A673 (cell line): ENCODE data around the gene TFAP2E. TPM values are rescaled to one million over a fixed set of nuclear protein-coding genes. Genes with fewer than 3 reads are reported as not detected.
A peak's percentile ranks its signal among the peaks of the same experiment; 100 is the strongest.

ENCODE experiments used
- BruUV-seq: library from RNA; stranded (reverse); fragments of 400-500 nt; replicated peaks from 2 replicates; lab custom pipeline; 2021; lab: Mats Ljungman, UMichigan
- CTCF ChIA-PET: fragments of 300-600 bp; sonication (Branson Sonifier 250); formaldehyde crosslinking; loops from one replicate; lab custom pipeline; 2022; ENCODE audit warnings: antibody characterized with exemption; lab: Charles Lee
- POLR2A ChIA-PET: fragments of 300-600 bp; sonication (Branson Sonifier 250); formaldehyde crosslinking; loops from one replicate; lab custom pipeline; 2022; ENCODE audit warnings: antibody characterized with exemption; ENCODE audit not compliant: low non-redundant PET; lab: Charles Lee
- DNase-seq: peaks from one replicate; pipeline ENCODE4 v3.0.0-alpha.2; 2015; ENCODE audit warnings: low spot score
- H3K27ac ChIP-seq: fragments of 200-600 bp; sonication (generic); 2 replicates; pipeline ENCODE4 v1.5.1; 2016; ENCODE audit warnings: mixed run types, low read depth, mild to moderate bottlenecking, mixed read lengths, antibody characterized with exemption, low read length; ENCODE audit not compliant: poor library complexity, severe bottlenecking
- H3K27me3 ChIP-seq: fragments of 200-600 bp; sonication (generic); replicated peaks from 2 replicates; pipeline ENCODE4 v1.6.1; 2017; ENCODE audit warnings: mixed run types, low read depth, mild to moderate bottlenecking, mixed read lengths, antibody characterized with exemption, low read length; ENCODE audit not compliant: insufficient read depth, poor library complexity
- H3K36me3 ChIP-seq: fragments of 200-600 bp; sonication (generic); 2 replicates; pipeline ENCODE4 v1.6.1; 2016; ENCODE audit warnings: mixed run types, mild to moderate bottlenecking, mixed read lengths, antibody characterized with exemption, low read length; ENCODE audit not compliant: insufficient read depth, poor library complexity, severe bottlenecking
- H3K4me1 ChIP-seq: fragments of 200-600 bp; sonication (generic); 2 replicates; pipeline ENCODE4 v1.6.1; 2017; ENCODE audit warnings: mixed run types, mild to moderate bottlenecking, mixed read lengths, antibody characterized with exemption, low read length; ENCODE audit not compliant: insufficient read depth, poor library complexity, severe bottlenecking
- H3K4me3 ChIP-seq: fragments of 200-600 bp; sonication (generic); 2 replicates; pipeline ENCODE4 v1.5.1; 2016; ENCODE audit warnings: low read depth, mixed run types, mild to moderate bottlenecking, mixed read lengths, low read length; ENCODE audit not compliant: poor library complexity, severe bottlenecking
- H3K9me3 ChIP-seq: fragments of 200-600 bp; sonication (generic); 2 replicates; pipeline ENCODE4 v1.6.1; 2016; ENCODE audit warnings: mixed run types, low read depth, mild to moderate bottlenecking, mixed read lengths, antibody characterized with exemption, low read length; ENCODE audit not compliant: poor library complexity, severe bottlenecking
- CTCF ChIP-seq: fragments of 300-800, 200-600 bp; sonication (generic); conservative IDR thresholded peaks from 2 replicates; pipeline ENCODE4 v1.5.1; 2017; ENCODE audit warnings: low read depth, mild to moderate bottlenecking, antibody characterized with exemption, low read length, moderate library complexity, mixed read lengths
- EZH2 ChIP-seq: fragments of 200-600 bp; sonication (generic); IDR thresholded peaks from 2 replicates; pipeline ENCODE4 v1.6.1; 2017; ENCODE audit warnings: borderline replicate concordance, low read depth, mild to moderate bottlenecking, mixed read lengths, antibody characterized with exemption, low read length; ENCODE audit not compliant: poor library complexity, severe bottlenecking
- intact Hi-C: fragments of 100-400 bp; cut with micrococcal nuclease; formaldehyde crosslinking; loops from one replicate; pipeline ENCODE4 v1.10.0; 2022; ENCODE audit not compliant: unreplicated experiment
- total RNA-seq: library from RNA; stranded (reverse); gene quantifications from 2 replicates; pipeline ENCODE4 v1.2.3, GENCODE V29; 2021

Gene TFAP2E
- total RNA-seq, 1 experiment from 2014 or later: 0.52 TPM

DNA sequence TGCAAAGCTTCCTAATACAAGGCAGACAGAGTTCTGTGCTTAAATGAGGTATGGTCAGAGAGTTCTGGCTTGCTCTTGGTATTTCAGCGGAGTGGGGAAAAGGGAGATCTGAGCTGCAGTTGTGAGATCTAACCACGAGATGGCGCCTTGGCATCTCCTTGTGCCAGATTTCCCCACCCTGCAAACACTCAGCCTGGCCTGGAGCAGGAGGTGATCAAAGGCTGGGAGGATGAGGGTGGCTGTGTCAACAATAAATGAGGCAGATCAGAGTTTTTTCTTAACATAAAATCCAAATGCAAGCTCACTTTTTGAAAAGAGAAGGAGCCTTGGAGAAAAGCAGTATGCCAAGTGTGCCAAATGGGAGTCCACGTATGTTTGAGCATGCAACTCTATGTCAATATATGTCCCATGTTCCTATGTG is 4.1 kb upstream of the TFAP2E start:
- peak; percentile 79 for DNase-seq
- Histone ChIP-seq H3K4me3 (no peak overlapping the region), H3K36me3 (peaks cover 5% of the 10 kb centered on the region), H3K9me3 (no peaks in the 10 kb centered on the region), H3K27me3 (no peaks in the 10 kb centered on the region), H3K27ac (no peak overlapping the region), H3K4me1 (no peaks in the 10 kb centered on the region)
- ChIA-PET POLR2A (no interaction called here), CTCF (interaction anchor here (0.6 to 1.9 kb wide), 4 partner anchors 20 to 166 kb away, joined by 3 to 23 read pairs (median 11); no protein-coding TSS in a partner anchor)
- no TSS peak for BruUV-seq
- intact Hi-C loops: loop anchor here (1.0 to 2.0 kb wide), 3 partner anchors 150 to 205 kb away; partner anchors contain the start of gene C1orf216
- peak; percentile 91 for TF ChIP-seq CTCF
- no peak for TF ChIP-seq EZH2

GRCh38 chr1:35569936-35570335 is 3.2 kb upstream of the TFAP2E start:
- H3K36me3 ChIP-seq: peaks cover 3% of the 10 kb centered on the region
- no peak overlapping the region for H3K27ac ChIP-seq
- H3K4me1 ChIP-seq: no peaks in the 10 kb centered on the region
- no TSS peak for BruUV-seq
- no peaks in the 10 kb centered on the region for H3K27me3 ChIP-seq
- no peak for TF ChIP-seq CTCF
- POLR2A ChIA-PET: no interaction called here
- DNase-seq: no peak
- H3K9me3 ChIP-seq: no peaks in the 10 kb centered on the region
- intact Hi-C loops: loop anchor here (1.0 to 2.0 kb wide), 3 partner anchors 149 to 204 kb away; partner anchors contain the start of gene C1orf216
- CTCF ChIA-PET: no interaction called here
- no peak overlapping the region for H3K4me3 ChIP-seq

GRCh38 chr1:35570589-35571137 is 2.5 kb upstream of the TFAP2E start:
- H3K36me3 ChIP-seq: no peaks in the 10 kb centered on the region
- CTCF ChIA-PET: interaction anchor here (0.6 kb wide), 1 partner anchor 139 kb away, joined by 4 read pairs; no protein-coding TSS in a partner anchor
- intact Hi-C loops: no loop called here
- no peak overlapping the region for H3K4me3 ChIP-seq
- no TSS peak for BruUV-seq
- H3K27me3 ChIP-seq: no peaks in the 10 kb centered on the region
- TF ChIP-seq EZH2: no peak
- no peak for TF ChIP-seq CTCF
- H3K9me3 ChIP-seq: no peaks in the 10 kb centered on the region
- H3K27ac ChIP-seq: no peak overlapping the region
- no peak for DNase-seq
- H3K4me1 ChIP-seq: no peaks in the 10 kb centered on the region
- POLR2A ChIA-PET: interaction anchor here (0.6 kb wide), 2 partner anchors 381 to 402 kb away, joined by 4 to 5 read pairs; no protein-coding TSS in a partner anchor
